HG02840 (cell line): ENCODE measurements around the gene TSC2.
"Not testable (repeated sequence)": the region's sequence is repeated elsewhere in the genome, so short reads cannot be mapped to it uniquely, and the experiment has no call there.

Source experiments
- ATAC-seq: cut with Tn5 transposase; IDR thresholded peaks from one replicate; pipeline ENCODE4 v1.9.1; 2021; ENCODE audit warnings: mild to moderate bottlenecking, moderate library complexity, moderate number of reproducible peaks; ENCODE audit not compliant: unreplicated experiment, low FRiP score

The TSC2 gene

DNA sequence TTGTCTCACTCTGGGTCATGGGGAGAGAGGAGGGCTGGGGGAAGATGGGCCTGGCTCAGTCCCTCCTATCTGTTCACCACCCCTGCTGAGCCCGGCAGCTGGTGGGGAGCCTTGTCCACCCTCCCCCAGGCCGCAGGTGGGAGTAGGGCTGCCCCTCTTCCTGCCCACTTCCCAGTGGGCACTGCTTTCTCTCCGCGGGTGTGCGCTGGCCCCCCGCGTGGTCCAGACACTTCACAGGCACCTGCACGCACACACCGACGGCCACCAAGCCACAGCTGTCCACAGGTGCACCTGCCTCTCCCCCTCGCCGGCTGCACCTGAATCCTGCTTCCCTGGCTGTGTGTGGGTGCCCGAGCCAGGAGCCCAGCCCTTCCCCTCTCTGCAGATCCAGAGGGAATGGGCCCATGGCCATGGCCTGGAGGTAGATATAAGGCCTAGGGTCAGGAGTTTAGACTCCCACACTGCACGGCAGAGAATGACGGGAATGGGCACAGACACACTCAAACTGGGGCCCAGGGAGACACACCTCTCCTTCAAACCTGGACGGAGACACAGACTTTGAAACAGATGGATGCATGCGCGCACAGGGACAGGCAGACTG, 19.1 kb upstream of the TSC2 start:
- ATAC-seq = no peak

DNA sequence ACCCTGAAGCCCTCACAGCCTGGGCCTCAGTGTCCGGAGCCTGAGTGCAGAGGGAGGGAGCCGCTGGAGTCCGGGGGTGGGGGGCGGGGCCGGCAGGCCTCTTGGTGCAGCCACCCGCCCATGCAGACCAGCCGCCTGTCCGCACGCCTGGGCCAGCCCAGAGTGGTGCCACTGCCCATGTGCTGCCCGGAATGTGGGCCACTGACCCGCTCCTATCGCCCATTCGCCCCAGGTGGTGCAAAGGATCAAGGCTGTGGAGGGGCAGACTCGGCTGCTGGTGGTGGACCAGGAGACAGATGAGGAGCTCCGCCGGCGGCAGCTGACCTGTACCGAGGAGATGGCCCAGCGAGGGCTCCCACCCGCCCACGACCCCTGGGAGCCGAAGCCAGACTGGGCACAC, 18.4 kb upstream of the TSC2 start:
- no peak for ATAC-seq

DNA sequence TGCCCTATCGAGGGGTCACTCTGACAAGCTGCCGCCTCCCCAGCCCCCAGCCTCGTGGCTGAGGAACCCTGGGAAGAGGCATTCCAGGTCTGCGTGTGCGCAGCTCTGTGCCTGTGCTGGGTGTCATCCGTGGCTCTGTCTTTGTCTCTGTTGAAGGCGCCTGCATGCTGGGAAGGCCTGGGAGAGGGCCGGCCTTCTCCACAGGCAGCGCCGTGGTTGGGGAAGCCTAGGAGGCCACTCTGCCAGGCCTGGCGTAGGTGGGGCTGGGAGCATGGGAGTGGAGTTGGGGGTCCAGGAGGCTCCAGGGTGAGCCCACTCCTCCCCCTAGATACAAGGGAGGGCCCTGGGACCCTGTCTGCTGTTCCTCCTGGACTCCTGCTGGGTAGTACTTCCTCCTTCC, 17.7 kb upstream of the TSC2 start:
- no peak for ATAC-seq

DNA sequence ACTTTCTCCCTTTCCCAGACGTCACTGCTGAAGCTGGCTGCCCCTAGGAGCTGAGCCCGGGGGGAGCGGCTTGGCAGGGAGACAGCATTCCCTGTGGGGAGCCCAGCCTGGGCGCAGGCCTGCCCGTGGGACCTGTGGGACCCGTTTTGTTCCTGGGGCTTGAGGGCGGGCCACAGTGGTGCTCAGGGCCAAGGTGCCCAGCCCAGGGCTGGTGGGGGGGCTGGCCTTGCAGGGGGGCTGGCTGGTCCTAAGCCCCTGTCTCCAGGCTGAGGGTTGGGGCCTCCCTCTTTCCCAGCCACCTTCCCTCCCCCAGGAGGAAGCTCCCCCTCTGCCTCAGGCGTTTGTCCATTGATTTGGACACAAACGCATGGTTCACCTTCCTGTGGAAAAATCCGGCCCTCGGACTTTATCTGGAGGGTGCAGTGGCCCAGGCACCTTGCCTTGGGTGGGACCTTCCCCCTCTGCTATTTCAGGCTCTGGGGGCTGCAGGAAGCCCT, 16.7 kb upstream of the TSC2 start:
- ATAC-seq = no peak

DNA sequence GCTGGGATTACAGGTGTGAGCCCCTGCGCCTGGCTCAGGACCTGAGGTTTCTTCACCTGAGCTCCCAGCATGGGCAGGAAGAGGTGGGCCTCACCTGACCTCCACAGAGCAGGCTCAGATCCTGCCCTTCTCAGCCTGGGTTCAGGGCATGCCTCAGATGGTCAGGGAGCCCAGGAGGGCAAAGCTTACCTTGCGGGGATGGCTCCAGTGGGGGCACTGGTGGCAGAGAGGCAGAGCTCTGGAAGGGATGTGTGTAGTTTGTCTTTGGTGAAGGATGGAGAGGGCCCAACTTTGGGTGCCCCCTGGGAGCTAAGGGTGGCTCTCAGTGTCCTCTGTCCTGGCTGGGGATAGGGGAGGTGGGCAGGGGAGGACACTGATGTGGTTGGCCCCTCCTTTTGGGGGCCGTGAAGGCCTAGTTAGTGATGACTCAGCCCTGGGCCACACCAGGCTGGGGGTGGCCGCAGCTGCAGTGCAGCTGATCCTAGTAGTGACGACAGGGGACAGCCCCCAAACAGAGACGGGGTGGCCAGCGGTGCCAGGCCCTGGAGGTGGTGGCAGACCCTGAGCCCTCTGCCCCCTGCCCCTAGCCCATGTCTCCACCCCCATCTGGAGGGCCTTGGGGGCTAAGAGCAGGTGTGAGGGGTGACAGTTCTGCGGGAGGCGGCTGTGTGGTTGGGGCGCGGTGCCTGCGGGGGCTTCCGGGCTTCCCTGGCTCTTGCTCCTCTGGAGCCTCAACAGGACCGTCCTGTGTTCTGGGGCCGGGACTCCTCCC, 15.3 kb upstream of the TSC2 start:
- no peak for ATAC-seq

DNA sequence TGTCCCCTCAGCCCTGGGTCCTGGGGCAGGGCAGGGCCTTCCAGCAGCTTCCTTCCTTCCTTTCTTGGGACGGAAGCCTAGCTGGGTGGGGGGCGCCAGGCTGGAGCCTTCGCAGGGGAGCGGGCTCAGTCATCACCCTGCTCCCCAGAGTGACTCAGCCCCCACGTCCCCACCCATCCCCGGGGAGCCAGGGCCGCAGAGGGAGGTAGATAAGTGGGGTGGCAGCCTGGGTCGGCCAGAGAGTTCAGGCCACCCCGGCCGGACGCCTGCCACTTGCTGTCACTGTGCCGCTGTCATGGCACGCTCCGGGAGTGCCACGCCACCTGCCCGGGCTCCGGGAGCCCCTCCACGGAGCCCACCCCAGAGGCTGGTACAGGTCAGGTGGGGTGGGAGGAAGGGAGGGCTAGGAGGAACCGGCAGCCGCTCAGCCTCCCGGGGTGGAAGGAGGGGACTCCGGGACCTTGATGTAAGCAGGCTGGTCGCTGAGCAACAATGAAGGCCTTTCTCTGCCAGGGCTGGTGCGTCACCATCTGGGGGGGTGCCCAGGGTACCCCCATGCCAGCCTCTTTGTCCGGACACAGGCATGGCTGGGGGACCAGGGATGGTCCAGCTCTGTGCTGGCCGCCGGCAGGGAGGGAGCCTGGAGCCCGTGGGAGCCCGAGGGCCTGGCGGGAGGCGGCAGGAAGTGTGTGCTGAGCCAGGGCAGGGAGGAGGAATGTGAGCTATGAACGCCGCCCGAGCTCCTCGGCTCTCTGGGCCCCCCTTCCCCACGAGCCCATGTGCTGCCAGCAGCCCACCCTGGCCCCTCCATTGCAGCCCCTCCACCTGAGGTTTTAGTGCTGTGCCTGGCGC, 14.5 kb upstream of the TSC2 start:
- no peak for ATAC-seq

DNA sequence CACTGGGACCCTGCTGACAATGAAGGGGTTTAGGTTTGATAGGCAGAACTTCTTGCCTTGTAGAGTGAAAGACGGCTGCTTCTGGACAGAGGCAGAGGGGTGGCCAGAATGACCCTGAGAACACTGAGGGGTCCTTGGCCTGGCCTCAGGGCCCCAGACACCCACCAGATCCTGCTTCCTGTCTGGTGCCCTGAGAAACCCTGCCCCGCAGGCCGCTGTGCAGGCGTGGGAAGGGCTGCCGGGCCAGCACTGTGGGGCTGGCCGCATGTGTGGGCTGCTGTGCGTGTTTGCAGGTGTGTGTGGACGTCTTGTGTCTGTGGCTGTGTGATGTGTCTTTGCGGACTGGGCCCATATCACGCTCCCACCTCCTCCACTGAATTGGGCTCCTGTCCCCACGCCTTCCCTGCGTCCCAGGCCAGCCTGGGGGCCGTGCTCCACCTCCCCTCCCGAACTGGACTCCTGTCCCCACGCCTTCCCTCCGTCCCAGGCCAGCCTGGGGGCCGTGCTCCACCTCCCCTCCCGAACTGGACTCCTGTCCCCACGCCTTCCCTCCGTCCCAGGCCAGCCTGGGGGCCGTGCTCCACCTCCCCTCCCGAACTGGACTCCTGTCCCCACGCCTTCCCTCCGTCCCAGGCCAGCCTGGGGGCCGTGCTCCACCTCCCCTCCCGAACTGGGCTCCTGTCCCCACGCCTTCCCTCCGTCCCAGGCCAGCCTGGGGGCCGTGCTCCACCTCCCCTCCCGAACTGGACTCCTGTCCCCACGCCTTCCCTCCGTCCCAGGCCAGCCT, 13.7 kb upstream of the TSC2 start:
- not testable (repeated sequence) for ATAC-seq

DNA sequence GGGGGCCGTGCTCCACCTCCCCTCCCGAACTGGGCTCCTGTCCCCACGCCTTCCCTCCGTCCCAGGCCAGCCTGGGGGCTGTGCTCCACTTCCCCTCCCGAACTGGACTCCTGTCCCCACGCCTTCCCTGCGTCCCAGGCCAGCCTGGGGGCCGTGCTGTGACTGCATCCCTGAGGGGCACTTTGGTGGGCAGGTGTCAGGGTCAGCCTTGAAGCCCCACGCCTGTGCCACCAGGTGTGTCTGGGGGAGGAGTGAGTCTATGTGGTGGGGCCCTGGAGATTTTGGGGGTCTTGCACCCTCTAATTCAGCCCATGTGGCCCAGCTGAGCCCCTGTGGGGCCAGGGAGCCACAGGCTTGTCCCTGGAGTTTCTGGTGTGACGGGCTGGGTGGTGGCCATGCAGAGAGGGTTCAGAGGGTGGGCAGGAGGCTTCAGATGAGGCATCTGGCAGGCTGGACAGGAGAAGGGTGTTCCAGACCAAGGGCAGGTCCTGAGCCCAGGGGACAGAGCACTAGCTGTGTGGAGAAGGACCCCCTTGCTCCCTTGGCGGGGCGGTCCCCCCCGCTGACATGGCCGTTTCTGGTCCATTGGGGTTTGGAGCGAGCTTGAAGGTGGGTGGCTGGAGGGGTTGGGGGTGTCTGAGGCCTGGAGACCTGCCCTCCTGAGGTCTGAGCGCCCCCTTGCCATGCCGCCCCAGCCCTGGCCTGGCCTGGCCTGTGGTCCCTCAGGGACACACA, 12.9 kb upstream of the TSC2 start:
- ATAC-seq = no peak

DNA sequence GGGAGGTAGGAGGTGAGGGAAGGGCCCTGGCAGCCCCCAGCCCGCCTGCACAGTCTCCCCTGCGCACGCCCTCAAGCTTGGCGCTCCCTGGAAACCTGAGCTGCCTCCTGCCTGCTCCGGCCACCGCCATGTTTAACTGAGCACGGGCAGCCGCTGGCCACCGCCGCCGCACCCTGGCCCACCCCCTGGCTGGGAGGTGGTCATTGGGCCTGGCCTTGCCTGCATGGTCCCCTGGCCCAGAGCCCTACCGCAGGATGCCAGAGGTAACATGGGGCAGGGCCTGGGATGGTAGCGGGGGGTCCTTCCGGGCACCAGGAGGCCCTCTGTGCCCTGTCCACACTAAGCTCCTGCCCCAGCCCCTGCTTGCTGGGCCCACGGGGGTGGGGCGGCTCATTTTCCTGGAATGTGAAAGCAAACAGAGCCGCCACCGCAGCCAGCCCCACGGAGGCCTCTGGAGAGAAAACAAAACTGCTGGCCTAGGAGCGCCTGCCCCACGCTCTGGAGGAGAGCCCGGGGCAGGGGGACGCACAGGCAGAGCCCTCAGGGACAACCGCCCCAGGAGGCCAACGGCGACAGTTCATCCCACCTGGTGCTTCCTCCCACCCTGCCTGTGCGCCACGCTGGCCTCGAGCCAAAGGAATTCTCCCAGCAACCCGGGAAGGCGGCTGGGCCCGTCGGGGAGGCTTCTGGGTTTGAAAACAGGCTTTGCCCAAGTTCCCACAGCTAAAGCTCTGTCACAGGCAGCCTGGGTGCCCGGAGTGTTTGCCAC, 12.2 kb upstream of the TSC2 start:
- ATAC-seq = no peak

DNA sequence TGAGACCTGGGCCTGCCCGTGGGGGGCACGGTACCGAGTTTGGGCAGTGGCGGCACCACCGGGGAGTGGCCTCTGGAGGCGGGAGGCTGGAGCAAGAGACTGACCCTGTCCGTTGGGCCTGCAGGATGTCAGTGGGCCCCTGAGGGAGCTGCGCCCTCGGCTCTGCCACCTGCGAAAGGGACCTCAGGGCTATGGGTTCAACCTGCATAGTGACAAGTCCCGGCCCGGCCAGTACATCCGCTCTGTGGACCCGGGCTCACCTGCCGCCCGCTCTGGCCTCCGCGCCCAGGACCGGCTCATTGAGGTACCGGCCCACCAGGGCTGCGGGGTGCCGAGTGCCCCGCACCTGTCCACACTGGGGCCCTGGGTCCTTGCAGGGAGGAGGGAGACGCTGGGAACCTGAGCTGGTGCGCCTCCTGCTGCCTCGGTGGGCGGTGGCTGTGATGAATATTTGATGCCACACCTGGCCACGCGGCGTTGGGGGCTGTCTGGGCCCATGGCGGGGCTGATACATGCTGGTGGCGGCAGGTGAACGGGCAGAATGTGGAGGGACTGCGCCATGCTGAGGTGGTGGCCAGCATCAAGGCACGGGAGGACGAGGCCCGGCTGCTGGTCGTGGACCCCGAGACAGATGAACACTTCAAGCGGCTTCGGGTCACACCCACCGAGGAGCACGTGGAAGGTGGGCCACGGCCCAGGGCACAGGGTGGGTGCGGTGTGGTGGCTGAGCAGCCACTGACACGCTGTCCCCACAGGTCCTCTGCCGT, 11.4 kb upstream of the TSC2 start:
- ATAC-seq = no peak

DNA sequence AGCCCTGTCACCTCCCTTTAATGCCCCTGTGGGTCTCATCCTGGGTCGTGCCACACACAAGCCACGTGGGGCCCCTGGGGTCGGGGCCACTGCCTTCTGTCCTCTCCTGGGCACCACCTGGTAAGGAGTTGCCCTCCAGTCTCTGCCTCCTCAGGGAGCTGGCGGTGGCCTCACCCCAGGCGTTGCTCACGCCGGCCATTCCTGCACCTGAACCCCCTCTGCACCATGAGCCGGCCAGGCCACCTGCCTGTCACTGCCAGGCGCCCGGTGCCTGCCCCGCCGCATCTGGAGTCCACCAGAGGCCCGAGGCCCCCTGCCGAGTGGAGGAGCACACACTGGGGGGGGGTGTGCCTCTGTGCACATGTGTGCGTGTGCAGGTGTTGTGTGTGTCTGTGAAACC, 10.7 kb upstream of the TSC2 start:
- no peak for ATAC-seq

DNA sequence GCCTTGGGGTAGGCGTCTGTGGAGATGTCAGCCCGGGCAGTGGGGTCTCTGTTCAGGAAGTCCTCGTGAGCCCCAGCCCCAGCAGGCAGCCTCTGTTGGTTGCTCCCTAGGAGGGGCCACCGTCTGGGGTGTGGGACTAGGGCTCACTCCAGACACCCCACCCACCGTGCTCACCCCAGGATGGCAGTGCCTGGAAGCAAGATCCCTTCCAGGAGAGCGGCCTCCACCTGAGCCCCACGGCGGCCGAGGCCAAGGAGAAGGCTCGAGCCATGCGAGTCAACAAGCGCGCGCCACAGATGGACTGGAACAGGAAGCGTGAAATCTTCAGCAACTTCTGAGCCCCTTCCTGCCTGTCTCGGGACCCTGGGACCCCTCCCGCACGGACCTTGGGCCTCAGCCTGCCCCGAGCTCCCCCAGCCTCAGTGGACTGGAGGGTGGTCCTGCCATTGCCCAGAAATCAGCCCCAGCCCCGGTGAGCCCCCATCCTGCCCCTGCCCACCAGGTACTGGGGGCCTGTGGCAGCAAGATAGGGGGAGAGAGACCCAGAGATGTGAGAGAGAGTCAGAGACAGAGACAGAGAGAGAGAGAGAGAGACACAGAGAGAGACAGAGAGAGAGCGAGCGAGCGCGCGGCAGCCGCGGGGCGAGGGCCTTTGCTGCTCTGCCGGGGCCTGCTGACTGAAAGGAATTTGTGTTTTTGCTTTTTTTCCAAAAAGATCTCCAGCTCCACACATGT, 10.0 kb upstream of the TSC2 start:
- ATAC-seq = no peak

DNA sequence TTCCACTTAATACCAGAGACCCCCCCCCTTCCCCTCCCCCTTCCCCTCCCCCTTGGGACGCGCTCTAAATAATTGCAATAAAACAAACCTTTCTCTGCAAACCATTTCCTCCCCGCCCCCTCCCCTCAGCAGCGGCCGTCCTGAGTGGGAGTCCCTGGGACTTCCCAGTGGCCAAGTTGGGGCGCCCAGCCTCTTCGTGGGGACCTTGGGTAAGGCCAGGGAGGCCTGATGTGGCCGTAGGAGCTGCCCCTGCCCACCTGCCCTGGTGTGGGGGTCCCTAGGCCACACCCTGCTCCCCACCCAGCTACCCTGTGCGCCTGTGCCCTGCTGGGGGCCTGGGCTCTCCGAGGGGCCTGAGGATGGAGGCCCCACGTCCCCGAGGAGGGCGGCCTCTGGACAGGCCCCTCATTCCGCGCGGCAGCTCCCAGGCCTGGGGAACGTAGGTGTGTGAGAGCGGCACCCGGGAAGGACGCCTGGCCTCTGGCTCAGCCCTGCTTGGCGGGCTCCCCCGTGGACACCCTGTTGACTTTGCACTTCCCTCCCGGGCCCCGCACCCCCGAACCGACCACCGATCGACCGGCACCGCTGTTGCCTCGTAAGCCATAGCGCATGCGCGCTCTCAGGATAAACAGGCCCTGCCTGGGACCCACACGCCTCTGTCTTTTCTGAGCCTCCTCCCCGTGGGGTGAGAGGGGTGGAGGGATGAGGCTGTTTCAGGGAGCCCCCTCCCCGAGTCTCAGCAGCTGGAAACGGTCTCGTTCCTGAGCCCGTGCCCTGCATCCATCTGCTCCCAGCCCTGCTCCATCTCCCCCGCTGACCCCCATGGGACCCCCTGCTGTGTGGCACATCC, 9.2 kb upstream of the TSC2 start:
- no peak for ATAC-seq

DNA sequence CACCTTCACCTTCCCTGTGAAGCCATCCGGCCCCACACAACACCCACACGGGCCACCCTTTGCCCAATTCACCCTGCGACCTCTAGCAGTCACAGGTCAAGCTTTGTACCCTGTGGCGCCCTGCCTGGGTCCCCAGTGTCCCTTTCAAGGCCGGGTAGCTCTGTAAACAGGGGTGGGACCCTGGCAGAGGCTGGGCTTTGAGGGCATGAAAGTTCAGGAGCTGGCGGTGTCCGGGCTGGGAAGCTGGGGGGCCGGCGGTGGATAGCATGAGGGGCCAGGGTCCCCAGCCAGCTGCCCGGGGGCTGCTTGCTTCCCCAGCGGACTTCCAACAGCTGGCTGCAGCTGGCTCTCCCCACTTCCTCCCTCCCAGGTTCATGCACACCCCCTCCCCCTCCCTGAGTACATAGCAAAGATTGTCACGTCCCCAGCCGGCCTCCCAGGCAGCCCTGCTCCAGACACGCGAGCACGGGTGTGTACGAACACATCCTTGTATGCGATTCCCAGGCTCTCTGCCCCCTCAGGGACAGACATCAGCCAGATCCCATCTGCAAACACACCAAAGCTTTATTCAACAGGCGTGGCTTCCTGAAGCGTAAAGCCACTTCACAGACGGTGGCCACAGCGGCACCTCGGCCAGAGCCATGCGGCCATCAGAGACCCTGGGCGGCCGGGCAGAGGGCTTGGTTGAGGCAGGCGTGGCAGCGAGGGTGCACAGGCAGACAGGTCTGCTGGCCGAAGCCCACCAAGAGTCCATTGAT, 8.3 kb upstream of the TSC2 start:
- no peak for ATAC-seq

DNA sequence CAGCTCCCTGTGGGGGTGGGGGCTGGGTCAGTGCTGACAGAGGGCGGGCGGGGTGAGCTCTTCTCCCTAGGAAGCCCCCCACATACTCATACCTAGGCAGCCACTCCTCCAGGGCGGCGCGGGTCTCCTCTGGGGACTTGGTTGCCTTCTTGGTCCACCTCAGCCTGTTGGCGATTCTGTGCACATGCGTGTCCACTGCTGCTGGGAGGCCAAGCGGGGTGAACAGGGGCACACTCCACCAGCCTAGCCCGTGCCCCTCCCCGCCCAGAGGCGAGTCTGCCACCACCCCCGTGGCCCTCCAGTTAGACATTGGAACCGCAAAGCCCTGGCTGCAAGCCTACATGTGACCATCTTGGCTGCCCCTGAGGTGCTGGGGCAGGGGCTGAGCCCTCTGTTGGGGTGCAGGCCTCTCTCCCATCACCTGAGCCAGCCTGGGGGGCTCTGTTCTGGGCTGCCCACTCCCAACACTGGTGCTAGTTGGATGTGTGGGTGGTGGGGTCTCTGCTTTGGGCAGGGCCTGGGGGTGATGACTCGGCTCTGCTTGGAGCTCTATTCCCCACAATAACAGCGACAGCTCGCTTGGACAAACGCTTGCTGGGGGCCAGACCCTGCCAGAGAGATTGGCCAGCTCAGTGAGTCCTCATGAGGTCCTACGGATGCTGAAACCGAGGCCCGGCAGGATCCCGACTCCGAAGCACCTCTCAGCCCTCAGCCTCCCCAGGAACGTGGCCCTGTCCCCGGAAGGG, 7.6 kb upstream of the TSC2 start:
- ATAC-seq = no peak
